A673 (cell line): Measurements from ENCODE around the gene OTOP1.
"Not testable (repeated sequence)": the region's sequence is repeated elsewhere in the genome, so short reads cannot be mapped to it uniquely, and the experiment has no call there.

ENCODE experiments used
- CTCF ChIP-seq: fragments of 300-800, 200-600 bp; sonication (generic); conservative IDR thresholded peaks from 2 replicates; pipeline ENCODE4 v1.5.1; 2017; ENCODE audit warnings: low read depth, mild to moderate bottlenecking, antibody characterized with exemption, low read length, moderate library complexity, mixed read lengths
- EZH2 ChIP-seq: fragments of 200-600 bp; sonication (generic); IDR thresholded peaks from 2 replicates; pipeline ENCODE4 v1.6.1; 2017; ENCODE audit warnings: borderline replicate concordance, low read depth, mild to moderate bottlenecking, mixed read lengths, antibody characterized with exemption, low read length; ENCODE audit not compliant: poor library complexity, severe bottlenecking

GRCh38 chr4:4142679-4143078, 84.0 kb downstream of the OTOP1 start:
- TF ChIP-seq CTCF, EZH2: not testable (repeated sequence)
